Activated CD8-positive, alpha-beta memory T cell treated with anti-CD3 and anti-CD28 coated beads, Interleukin-2, amount 10 ng/mL, durations not matched to agents 7 days and 5 days (primary cell): ENCODE measurements around the gene BFSP2. TPM values are rescaled to one million over a fixed set of nuclear protein-coding genes. Genes with fewer than 3 reads are reported as not detected.

Source experiments
- ATAC-seq: fragments of 150-1000 bp; cut with Tn5 transposase; one replicate; pipeline ENCODE4 v1.10.0; 2021; ENCODE audit warnings: moderate library complexity
- CTCF ChIA-PET: fragments of 350-600 bp; sonication (Branson Sonifier 250); formaldehyde crosslinking; loops from one replicate; lab custom pipeline; 2021; ENCODE audit warnings: antibody characterized with exemption; lab: Charles Lee
- DNase-seq: peaks from one replicate; pipeline ENCODE4 v3.0.0-alpha.2; 2020
- H3K27ac Mint-ChIP-seq: one replicate; pipeline ENCODE4 v1.8.0; 2021; ENCODE audit warnings: mild to moderate bottlenecking, mixed read lengths
- H3K27me3 Mint-ChIP-seq: one replicate; pipeline ENCODE4 v1.8.0; 2021; ENCODE audit warnings: mixed read lengths
- H3K36me3 Mint-ChIP-seq: one replicate; pipeline ENCODE4 v1.8.0; 2021; ENCODE audit warnings: mild to moderate bottlenecking, mixed read lengths
- H3K4me1 Mint-ChIP-seq: one replicate; pipeline ENCODE4 v1.8.0; 2021; ENCODE audit warnings: mixed read lengths
- H3K4me3 Mint-ChIP-seq: one replicate; pipeline ENCODE4 v1.8.0; 2021; ENCODE audit warnings: mild to moderate bottlenecking, moderate library complexity, mixed read lengths
- H3K9me3 Mint-ChIP-seq: one replicate; pipeline ENCODE4 v1.8.0; 2022; ENCODE audit warnings: low read depth, mixed read lengths
- total RNA-seq, 2 experiments: library from RNA; stranded (reverse); gene quantifications; one replicate each; pipeline ENCODE4 v1.2.3, GENCODE V29; 2021

BFSP2 gene
- total RNA-seq, 2 experiments from 2014 or later: 1.2 to 2.1 TPM

DNA sequence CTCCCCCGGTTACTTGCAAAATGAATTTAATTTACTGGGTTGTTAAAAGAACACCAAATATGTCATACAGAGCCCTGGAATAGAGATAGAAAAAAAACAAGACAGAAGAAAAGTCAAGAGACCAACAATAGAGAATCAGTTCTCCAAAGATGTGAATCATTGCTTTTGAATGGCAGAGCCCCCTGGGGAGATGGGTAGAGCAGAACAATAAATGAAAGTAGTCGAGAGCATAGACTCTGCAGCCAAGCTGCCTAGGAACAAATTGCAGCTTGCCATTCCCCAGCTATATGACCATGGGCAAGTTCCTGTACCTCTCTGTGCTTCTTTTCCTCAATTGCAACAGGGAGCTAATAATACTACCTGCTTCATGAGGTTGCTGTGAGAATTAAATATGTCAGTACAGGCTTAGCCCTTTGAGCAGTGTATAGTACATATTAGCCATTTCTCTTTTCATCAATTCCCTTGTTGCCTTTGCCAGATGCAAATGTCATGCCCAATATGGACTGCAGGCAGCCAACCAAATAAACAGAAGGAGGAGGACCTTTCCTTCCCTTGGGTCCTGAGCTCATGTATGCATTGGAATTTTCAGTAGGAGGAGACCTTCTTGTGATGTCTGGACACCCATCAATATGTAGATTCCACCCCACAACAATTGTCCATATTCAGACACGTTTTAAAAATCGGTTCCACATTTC, 25.0 kb upstream of the BFSP2 start:
- H3K36me3 Mint-ChIP-seq: no peaks in the 10 kb centered on the region
- no peak overlapping the region for H3K4me3 Mint-ChIP-seq
- no peak overlapping the region for H3K27ac Mint-ChIP-seq
- H3K27me3 Mint-ChIP-seq: no peaks in the 10 kb centered on the region
- H3K4me1 Mint-ChIP-seq: no peaks in the 10 kb centered on the region
- DNase-seq (no peak), ATAC-seq (no peak)
- CTCF ChIA-PET: no interaction called here
- H3K9me3 Mint-ChIP-seq: no peaks in the 10 kb centered on the region

DNA sequence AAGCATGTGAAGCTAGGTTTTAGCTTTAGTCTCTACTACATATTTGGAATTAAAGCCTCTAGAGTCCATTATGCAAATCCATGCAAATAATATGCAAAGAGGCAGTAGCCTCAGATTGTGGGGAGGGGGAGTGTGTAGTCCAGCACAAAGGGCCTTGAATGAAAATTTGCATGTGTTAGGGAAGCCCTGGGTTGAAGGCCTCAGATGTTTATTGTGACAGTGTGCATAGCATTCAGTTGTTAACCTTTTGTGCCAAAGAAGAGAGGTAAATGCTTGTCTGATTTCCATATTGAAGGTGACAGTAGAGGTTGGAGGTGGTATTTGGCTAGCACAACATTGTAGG, 24.5 kb upstream of the BFSP2 start:
- Mint-ChIP-seq H3K27me3 (no peaks in the 10 kb centered on the region), H3K27ac (no peak overlapping the region), H3K4me3 (no peak overlapping the region), H3K36me3 (no peaks in the 10 kb centered on the region), H3K9me3 (no peaks in the 10 kb centered on the region), H3K4me1 (no peaks in the 10 kb centered on the region)
- DNase-seq: no peak
- CTCF ChIA-PET: no interaction called here
- ATAC-seq: no peak

DNA sequence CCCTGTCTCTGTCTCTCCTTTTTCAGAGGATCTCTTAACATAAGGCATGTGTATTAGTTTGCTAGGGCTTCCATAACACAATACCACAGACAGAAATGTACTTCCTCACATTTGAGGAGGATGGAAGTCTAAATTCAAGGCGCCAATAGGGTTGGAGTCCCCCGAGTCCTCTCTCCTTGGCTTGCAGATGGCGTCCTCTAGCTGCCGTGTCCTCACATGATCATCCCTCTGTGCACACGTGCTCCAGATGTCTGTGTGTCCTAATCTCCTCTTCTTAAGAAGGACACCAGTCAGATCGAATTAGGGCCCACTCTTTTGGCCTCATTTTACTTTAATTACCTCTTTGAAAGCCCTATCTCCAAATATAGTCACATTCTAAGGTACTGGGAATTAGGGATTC, 23.0 kb upstream of the BFSP2 start:
- no peak overlapping the region for H3K4me3 Mint-ChIP-seq
- no peaks in the 10 kb centered on the region for H3K36me3 Mint-ChIP-seq
- CTCF ChIA-PET: interaction anchor here (2.7 kb wide), 1 partner anchor 11 kb away, joined by 5 read pairs; no protein-coding TSS in a partner anchor
- H3K27ac Mint-ChIP-seq: no peak overlapping the region
- DNase-seq (no peak), ATAC-seq (no peak)
- no peaks in the 10 kb centered on the region for H3K27me3 Mint-ChIP-seq
- H3K4me1 Mint-ChIP-seq: no peaks in the 10 kb centered on the region
- no peaks in the 10 kb centered on the region for H3K9me3 Mint-ChIP-seq

DNA sequence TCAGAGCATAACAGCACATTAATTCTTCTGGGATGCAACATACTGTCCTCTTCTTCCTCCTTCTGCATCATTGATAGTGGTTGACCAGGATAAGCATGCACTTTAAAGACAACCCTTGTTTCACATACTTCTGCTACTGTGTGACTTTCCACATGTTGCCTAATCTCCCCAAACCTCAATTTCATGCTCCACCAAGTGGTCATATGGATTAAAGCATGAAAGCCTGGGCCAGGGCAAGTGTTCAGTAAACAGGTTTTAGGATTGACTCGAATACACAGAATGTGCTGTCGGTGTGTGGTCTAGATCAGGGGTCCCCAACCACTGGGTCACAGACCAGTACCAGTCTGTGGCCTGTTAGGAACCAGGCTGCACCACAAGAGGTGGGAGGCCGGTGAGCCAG, 22.5 kb upstream of the BFSP2 start:
- no peaks in the 10 kb centered on the region for H3K36me3 Mint-ChIP-seq
- no peaks in the 10 kb centered on the region for H3K4me1 Mint-ChIP-seq
- no peaks in the 10 kb centered on the region for H3K9me3 Mint-ChIP-seq
- CTCF ChIA-PET: interaction anchor here (2.7 kb wide), 1 partner anchor 12 kb away, joined by 5 read pairs; no protein-coding TSS in a partner anchor
- H3K27me3 Mint-ChIP-seq: no peaks in the 10 kb centered on the region
- no peak overlapping the region for H3K27ac Mint-ChIP-seq
- ATAC-seq: no peak
- DNase-seq: no peak
- no peak overlapping the region for H3K4me3 Mint-ChIP-seq

DNA sequence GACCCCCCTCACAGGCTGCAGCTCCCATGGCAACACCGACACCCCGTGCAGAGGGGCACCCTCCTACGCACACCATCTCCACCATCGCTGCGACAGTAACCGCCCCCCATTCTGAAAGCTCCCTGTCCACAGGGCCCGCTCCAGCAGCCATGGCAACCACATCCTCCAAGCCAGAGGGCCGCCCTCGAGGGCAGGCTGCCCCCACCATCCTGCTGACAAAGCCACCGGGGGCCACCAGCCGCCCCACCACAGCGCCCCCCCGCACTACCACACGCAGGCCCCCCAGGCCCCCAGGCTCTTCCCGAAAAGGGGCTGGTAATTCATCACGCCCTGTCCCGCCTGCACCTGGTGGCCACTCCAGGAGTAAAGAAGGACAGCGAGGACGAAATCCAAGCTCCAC, 19.9 kb upstream of the BFSP2 start:
- no peak for DNase-seq
- no peaks in the 10 kb centered on the region for H3K36me3 Mint-ChIP-seq
- H3K4me1 Mint-ChIP-seq: no peaks in the 10 kb centered on the region
- no peaks in the 10 kb centered on the region for H3K27me3 Mint-ChIP-seq
- CTCF ChIA-PET: no interaction called here
- no peak overlapping the region for H3K27ac Mint-ChIP-seq
- no peaks in the 10 kb centered on the region for H3K9me3 Mint-ChIP-seq
- no peak overlapping the region for H3K4me3 Mint-ChIP-seq
- no peak for ATAC-seq

DNA sequence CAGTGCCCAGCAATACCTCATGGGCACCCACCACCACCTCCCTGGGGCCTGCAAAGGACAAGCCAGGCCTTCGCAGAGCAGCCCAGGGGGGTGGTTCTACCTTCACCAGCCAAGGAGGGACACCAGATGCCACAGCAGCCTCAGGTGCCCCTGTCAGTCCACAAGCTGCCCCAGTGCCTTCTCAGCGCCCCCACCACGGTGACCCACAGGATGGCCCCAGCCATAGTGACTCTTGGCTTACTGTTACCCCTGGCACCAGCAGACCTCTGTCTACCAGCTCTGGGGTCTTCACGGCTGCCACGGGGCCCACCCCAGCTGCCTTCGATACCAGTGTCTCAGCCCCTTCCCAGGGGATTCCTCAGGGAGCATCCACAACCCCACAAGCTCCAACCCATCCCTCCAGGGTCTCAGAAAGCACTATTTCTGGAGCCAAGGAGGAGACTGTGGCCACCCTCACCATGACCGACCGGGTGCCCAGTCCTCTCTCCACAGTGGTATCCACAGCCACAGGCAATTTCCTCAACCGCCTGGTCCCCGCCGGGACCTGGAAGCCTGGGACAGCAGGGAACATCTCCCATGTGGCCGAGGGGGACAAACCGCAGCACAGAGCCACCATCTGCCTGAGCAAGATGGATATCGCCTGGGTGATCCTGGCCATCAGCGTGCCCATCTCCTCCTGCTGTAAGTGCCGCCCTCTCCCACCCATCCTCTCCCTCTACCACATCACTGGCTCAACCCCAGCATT, 19.2 kb upstream of the BFSP2 start:
- no peaks in the 10 kb centered on the region for H3K9me3 Mint-ChIP-seq
- no peak overlapping the region for H3K4me3 Mint-ChIP-seq
- CTCF ChIA-PET: no interaction called here
- no peak for ATAC-seq
- H3K4me1 Mint-ChIP-seq: no peaks in the 10 kb centered on the region
- H3K36me3 Mint-ChIP-seq: no peaks in the 10 kb centered on the region
- no peak for DNase-seq
- H3K27me3 Mint-ChIP-seq: no peaks in the 10 kb centered on the region
- no peak overlapping the region for H3K27ac Mint-ChIP-seq

DNA sequence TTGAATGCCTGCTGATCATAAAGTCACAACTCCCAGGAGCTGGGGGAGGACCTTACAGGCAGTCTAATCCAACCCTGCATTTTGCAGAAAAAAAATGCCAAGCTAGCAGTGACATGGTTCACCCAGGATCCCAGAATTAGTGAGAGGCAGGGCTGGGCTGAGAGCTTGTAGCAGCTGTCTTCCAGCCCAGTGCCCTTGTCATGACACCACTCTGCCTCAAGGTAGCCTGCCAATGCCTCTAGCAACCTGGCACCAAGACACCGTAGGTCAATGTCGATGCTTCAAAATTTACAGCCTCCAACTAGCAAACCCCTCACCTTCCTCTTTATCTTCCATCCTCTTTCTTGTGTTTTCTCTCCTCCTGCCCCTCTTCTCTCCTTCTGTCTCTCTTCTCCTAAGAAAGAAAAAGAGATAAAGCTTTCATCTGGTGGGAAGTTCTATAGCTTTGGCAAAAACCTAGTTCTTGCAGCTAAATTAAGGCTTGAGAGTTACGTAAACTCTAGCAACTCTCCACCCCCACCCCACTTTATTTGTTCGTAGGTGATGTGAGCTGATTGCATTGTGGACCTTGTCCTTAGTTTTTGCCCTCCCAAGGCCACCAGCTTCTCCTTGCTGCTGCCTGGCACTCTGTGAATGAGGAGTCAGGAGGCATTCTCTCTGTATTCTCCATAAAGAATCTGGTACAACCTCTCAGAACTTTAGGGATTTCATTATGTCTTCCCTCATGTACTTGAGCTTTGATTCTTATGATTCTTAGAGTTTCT, 18.3 kb upstream of the BFSP2 start:
- H3K36me3 Mint-ChIP-seq: no peaks in the 10 kb centered on the region
- no peak overlapping the region for H3K27ac Mint-ChIP-seq
- H3K4me3 Mint-ChIP-seq: no peak overlapping the region
- CTCF ChIA-PET: interaction anchor here (0.7 to 1.2 kb wide), 2 partner anchors 342 to 655 kb away, joined by 3 read pairs; no protein-coding TSS in a partner anchor
- H3K27me3 Mint-ChIP-seq: no peaks in the 10 kb centered on the region
- H3K9me3 Mint-ChIP-seq: no peaks in the 10 kb centered on the region
- no peaks in the 10 kb centered on the region for H3K4me1 Mint-ChIP-seq
- DNase-seq (no peak), ATAC-seq (no peak)

DNA sequence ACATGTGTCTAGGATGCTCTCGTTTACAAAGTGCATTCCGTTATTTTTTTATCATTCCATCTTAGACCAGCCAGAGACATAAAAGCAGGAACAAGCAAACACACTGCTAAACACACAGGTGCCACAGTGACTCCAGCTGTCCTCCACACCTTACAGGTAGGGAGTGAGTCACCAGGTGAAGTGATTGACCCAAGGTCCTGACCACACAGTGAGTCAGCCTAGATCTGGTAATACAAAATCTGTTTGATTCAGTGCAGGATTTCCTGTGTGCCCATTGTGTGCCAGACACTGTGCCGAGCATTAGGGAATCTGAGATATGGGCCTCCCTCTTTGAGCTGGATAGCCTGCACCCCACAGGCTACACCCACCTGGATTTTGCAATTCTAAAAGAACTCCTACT, 16.7 kb upstream of the BFSP2 start:
- no peak for ATAC-seq
- H3K36me3 Mint-ChIP-seq: no peaks in the 10 kb centered on the region
- no peaks in the 10 kb centered on the region for H3K9me3 Mint-ChIP-seq
- H3K27ac Mint-ChIP-seq: no peak overlapping the region
- CTCF ChIA-PET: interaction anchor here (0.8 to 1.6 kb wide), 2 partner anchors 10 to 342 kb away, joined by 3 to 5 read pairs; no protein-coding TSS in a partner anchor
- DNase-seq: no peak
- no peak overlapping the region for H3K4me3 Mint-ChIP-seq
- H3K4me1 Mint-ChIP-seq: no peaks in the 10 kb centered on the region
- no peaks in the 10 kb centered on the region for H3K27me3 Mint-ChIP-seq

DNA sequence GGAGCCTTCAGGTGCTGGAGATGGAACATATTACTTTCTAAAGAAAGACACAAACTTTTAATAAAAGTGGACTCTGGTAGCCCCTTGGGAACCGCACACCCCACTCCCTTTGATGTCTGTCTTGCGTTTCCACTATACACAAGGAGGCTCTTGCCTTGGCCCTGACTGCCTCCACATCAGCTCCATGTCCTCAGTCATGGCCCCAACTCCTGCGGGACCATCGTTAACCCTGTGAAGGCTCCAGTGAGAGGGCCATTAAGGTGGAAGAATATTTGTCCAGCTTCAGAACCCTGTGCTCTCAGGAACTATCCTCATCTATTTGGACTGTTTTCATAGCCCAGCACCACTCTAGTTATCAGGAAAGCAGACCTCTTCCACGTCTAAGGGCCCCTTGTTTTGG, 16.1 kb upstream of the BFSP2 start:
- no peaks in the 10 kb centered on the region for H3K4me1 Mint-ChIP-seq

DNA sequence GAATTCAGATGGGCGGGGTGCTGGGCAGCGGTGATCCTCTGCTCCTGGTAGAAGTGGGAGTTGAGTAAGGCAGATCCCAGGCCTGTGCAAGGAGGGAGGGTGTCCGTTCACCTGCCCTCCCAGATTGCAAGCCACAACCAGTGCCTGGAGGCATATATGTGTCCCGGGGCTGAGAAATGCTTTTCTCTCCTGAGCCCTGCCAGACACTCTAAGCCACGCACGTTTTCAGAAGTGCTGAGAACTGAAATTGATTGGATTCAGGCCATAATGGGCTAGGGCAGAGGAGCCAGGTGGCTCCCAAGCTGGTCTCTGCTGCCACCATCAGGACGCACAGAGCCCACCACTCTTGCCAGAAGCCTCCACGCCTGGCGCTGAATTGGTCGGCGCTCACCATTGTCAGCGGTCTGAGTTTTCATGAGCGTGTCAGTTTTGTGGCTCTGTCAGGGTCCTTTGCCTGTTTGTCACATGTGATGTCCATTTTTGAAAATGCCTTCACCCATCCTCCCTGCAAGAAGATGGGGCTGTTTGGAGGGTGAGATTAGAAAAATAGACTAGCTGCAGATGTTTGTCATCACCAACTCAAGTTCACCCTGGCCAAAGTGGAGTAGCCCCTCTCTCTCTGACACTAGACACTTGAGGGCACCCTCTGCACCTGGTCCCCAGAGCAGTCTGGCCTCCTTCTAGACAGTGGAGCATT, 15.4 kb upstream of the BFSP2 start:
- peak; percentile 72 for ATAC-seq
- Mint-ChIP-seq H3K4me3 (no peak overlapping the region), H3K27me3 (no peaks in the 10 kb centered on the region), H3K4me1 (no peaks in the 10 kb centered on the region), H3K27ac (no peak overlapping the region), H3K36me3 (no peaks in the 10 kb centered on the region), H3K9me3 (no peaks in the 10 kb centered on the region)
- CTCF ChIA-PET: interaction anchor here (1.3 to 1.6 kb wide), 2 partner anchors 11 to 658 kb away, joined by 4 to 5 read pairs; no protein-coding TSS in a partner anchor
- peak; percentile 48 for DNase-seq

More for the DNA sequence above, 16.1 kb upstream of the BFSP2 start:
- H3K27me3 Mint-ChIP-seq: no peaks in the 10 kb centered on the region
- no peak overlapping the region for H3K27ac Mint-ChIP-seq
- no peak for DNase-seq
- no peaks in the 10 kb centered on the region for H3K36me3 Mint-ChIP-seq
- CTCF ChIA-PET: interaction anchor here (1.3 to 1.6 kb wide), 2 partner anchors 11 to 657 kb away, joined by 4 to 5 read pairs; no protein-coding TSS in a partner anchor
- H3K4me3 Mint-ChIP-seq: no peak overlapping the region
- ATAC-seq: no peak
- H3K9me3 Mint-ChIP-seq: no peaks in the 10 kb centered on the region

DNA sequence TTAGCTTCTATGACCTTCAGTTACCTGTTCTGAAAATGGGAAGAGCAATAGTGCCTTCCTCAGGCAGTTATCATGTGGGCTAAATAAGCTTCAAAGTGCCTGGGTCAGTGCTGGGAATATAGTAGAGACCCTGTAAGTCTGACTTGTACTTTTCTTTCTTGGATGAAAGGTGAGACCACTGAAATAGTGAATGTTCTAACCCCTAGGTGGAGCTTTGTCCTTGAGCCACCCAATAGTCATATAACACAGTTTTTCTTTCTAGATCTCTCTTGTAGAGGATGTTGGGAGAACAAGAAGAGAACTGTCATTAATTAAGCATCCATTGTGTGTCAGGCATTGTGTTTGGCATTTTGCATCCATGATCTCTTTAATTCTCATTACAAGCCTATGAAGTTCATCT, 13.0 kb upstream of the BFSP2 start:
- no peaks in the 10 kb centered on the region for H3K36me3 Mint-ChIP-seq
- H3K27me3 Mint-ChIP-seq: no peaks in the 10 kb centered on the region
- H3K4me3 Mint-ChIP-seq: no peak overlapping the region
- ATAC-seq (no peak), DNase-seq (no peak)
- CTCF ChIA-PET: interaction anchor here (1.0 to 1.1 kb wide), 2 partner anchors 10 to 101 kb away, joined by 3 read pairs; no protein-coding TSS in a partner anchor
- no peaks in the 10 kb centered on the region for H3K4me1 Mint-ChIP-seq
- H3K9me3 Mint-ChIP-seq: no peaks in the 10 kb centered on the region
- no peak overlapping the region for H3K27ac Mint-ChIP-seq

DNA sequence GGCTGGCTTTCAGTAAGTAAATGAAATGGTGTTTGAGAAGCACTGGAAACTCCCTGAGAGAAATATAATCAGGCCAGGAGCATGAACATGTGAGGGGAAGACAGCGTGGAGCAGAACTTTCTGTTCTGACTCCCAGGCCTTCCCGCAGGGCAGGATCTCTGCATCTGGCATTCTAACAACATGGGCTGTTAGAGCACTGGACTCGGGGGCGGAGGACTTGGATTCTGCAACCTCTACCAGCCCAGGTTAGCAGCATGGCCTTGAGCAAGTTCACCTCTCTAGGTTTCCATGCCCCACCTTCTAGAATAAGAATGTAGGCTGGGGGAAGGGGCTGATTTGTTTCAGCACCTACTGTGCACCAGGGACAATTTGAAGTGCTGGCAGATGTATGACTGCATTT, 12.5 kb upstream of the BFSP2 start:
- CTCF ChIA-PET: interaction anchor here (0.9 kb wide), 1 partner anchor 657 kb away, joined by 3 read pairs; no protein-coding TSS in a partner anchor
- ATAC-seq (no peak), DNase-seq (no peak)
- Mint-ChIP-seq H3K9me3 (no peaks in the 10 kb centered on the region), H3K36me3 (no peaks in the 10 kb centered on the region), H3K4me3 (no peak overlapping the region), H3K4me1 (no peaks in the 10 kb centered on the region), H3K27ac (no peak overlapping the region), H3K27me3 (no peaks in the 10 kb centered on the region)
